HepG2 (cell line): ENCODE results near the gene CACTIN. TPM values are rescaled to one million over a fixed set of nuclear protein-coding genes. Genes with fewer than 3 reads are reported as not detected.

Experiments used
- BCL3 ChIP-seq: sonication (generic); formaldehyde crosslinking; IDR thresholded peaks from 2 replicates; pipeline ENCODE4 v1.5.1; 2020; ENCODE audit warnings: mild to moderate bottlenecking, missing genetic modification reagents, moderate library complexity
- CENPBD1 ChIP-seq: sonication (generic); formaldehyde crosslinking; IDR thresholded peaks from 2 replicates; pipeline ENCODE4 v1.8.0; 2022; ENCODE audit warnings: missing genetic modification reagents, low read depth, mild to moderate bottlenecking, borderline replicate concordance
- ERF ChIP-seq: IDR thresholded peaks from 2 replicates; pipeline ENCODE4 v1.6.1; 2018; ENCODE audit warnings: missing biosample characterization, missing genetic modification reagents
- FOXA1 ChIP-seq, 2 experiments: fragments of 450-650 bp in 1 of 2; sonication (generic) in 1 of 2; formaldehyde crosslinking in 1 of 2; IDR thresholded peaks; 2 replicates each; pipeline versions ENCODE4 v1.4.0 to v1.6.1; 2016 to 2020; ENCODE audit warnings: missing genetic modification reagents in 1 of 2
- FOXM1 ChIP-seq: sonication (generic); formaldehyde crosslinking; IDR thresholded peaks from 2 replicates; pipeline ENCODE4 v1.5.0; 2020; ENCODE audit warnings: missing genetic modification reagents
- GZF1 ChIP-seq: sonication (generic); formaldehyde crosslinking; IDR thresholded peaks from 2 replicates; pipeline ENCODE4 v1.5.1; 2020; ENCODE audit warnings: mild to moderate bottlenecking, missing genetic modification reagents
- MTF1 ChIP-seq: sonication (generic); formaldehyde crosslinking; IDR thresholded peaks from 2 replicates; pipeline ENCODE4 v1.5.0; 2020; ENCODE audit warnings: missing genetic modification reagents
- PAXIP1 ChIP-seq: sonication (generic); formaldehyde crosslinking; conservative IDR thresholded peaks from 2 replicates; pipeline ENCODE4 v1.4.0; 2020; ENCODE audit warnings: mild to moderate bottlenecking, missing genetic modification reagents, moderate library complexity
- ZFP36L2 ChIP-seq: sonication (generic); formaldehyde crosslinking; IDR thresholded peaks from 2 replicates; pipeline ENCODE4 v1.4.0; 2020; ENCODE audit warnings: missing genetic modification reagents
- ZNF20 ChIP-seq: sonication (generic); formaldehyde crosslinking; IDR thresholded peaks from 2 replicates; pipeline ENCODE4 v1.4.0; 2020; ENCODE audit warnings: mild to moderate bottlenecking, moderate library complexity, missing genetic modification reagents
- ZNF225 ChIP-seq: sonication (generic); formaldehyde crosslinking; IDR thresholded peaks from 2 replicates; pipeline ENCODE4 v1.4.0; 2020; ENCODE audit warnings: mild to moderate bottlenecking, missing genetic modification reagents
- ZNF263 ChIP-seq: sonication (generic); formaldehyde crosslinking; IDR thresholded peaks from 2 replicates; pipeline ENCODE4 v1.4.0; 2020; ENCODE audit warnings: missing genetic modification reagents
- ZNF569 ChIP-seq: sonication (generic); formaldehyde crosslinking; IDR thresholded peaks from 2 replicates; pipeline ENCODE4 v1.5.0; 2020; ENCODE audit warnings: mild to moderate bottlenecking, missing genetic modification reagents, moderate library complexity, borderline replicate concordance
- ZSCAN5A ChIP-seq: sonication (generic); formaldehyde crosslinking; IDR thresholded peaks from 2 replicates; pipeline ENCODE4 v1.8.0; 2022; ENCODE audit warnings: mild to moderate bottlenecking, missing genetic modification reagents, borderline replicate concordance
- ZZZ3 ChIP-seq: sonication (generic); formaldehyde crosslinking; IDR thresholded peaks from 2 replicates; pipeline ENCODE4 v1.4.0; 2020; ENCODE audit warnings: missing genetic modification reagents, mild to moderate bottlenecking, borderline replicate concordance
- polyA plus RNA-seq, 8 experiments: library from polyadenylated mRNA; depleted of rRNA in 3 of 8; stranded (reverse) in 7 of 8; unstranded in 1 of 8; fragments of >200 nt; fragmentation: Illumina TruSeq in 4 of 8; extraction: Trizol in 4 of 8; gene quantifications; 2 replicates each; pipeline versions ENCODE4 v1.2.1 to v1.2.3, GENCODE V29; 2011 to 2016; ENCODE audit warnings: low read depth in 4 of 8, missing spikeins in 1 of 8, mixed read lengths in 1 of 8; ENCODE audit not compliant: insufficient read depth in 1 of 8
- total RNA-seq, 5 experiments: library from RNA; depleted of rRNA; stranded (reverse); fragments of >200 nt; fragmentation: Illumina TruSeq; extraction: Trizol; gene quantifications; 2 replicates each; pipeline ENCODE4 v1.2.3, GENCODE V29; 2016; ENCODE audit warnings: low read depth in 1 of 5
- TF ChIP-seq, protein P1 (sequence below): IDR thresholded peaks from 2 replicates; pipeline ENCODE4 v1.6.1; 2016; ENCODE audit warnings: mild to moderate bottlenecking, missing biosample characterization, missing genetic modification reagents
- TF ChIP-seq, protein P2 (sequence below): fragments of 450-650 bp; IDR thresholded peaks from 2 replicates; pipeline ENCODE4 v1.6.1; 2017; ENCODE audit warnings: mild to moderate bottlenecking

The CACTIN gene
- total and polyA plus RNA-seq, 2 of the 13 experiments (the other 11 are each of a cell fraction or from before 2014, with no cell fraction given) = 10.0 to 16.6 TPM

DNA sequence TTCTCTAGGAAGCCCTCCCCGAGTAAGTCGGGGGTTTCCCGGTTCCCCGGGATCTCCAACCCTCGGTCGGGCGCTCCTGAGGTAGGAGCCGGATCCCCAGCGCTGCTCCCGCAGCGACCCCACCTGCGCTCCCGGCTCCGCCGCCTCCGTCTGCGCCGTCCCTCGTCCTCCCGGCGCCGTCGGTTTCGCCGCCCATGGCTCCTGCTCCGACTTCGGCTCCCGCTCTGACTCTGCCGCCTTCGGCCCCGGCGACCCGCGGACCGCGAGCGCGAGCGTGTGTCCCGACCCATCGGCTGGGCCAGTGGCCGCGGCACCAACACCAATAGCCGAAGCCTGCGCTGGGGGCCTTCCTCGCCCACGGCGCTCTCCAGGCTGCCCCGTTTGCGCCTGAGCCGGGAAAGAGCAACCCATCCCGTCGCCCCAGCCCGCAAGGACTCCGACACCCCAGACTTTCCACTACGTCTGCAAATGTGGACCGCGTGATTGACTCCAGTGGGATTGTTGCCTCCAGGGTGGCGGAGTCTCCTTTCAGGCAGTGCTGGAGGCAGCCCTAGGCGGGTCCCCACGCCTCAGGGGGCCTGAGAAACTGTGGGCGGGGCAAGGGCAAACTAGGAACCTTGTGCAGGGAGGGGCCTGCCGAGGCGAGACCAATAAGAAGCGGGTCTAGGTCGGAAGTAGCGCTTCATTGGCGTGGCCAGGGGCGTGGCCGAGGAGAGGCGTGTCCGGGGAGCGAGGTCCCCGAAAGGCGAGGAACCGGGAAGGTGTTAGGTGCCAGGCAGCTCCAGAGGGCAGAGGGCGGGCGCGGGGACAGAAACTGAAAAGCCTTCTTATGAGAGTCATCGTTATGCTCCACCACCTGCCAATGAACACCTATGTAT lies at the start of gene CACTIN (continued):
- TF ChIP-seq, protein P1, sequence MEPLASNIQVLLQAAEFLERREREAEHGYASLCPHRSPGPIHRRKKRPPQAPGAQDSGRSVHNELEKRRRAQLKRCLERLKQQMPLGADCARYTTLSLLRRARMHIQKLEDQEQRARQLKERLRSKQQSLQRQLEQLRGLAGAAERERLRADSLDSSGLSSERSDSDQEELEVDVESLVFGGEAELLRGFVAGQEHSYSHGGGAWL (CRISPR knock-in tag) = peak; percentile 71
- TF ChIP-seq ZNF20 (CRISPR knock-in tag) (no peak), CENPBD1 (no peak), MTF1 (no peak), GZF1 (CRISPR knock-in tag) (no peak), ZNF225 (CRISPR knock-in tag) (no peak; the same call in 1 of the 2 replicates), FOXA1 (IDR thresholded peaks at IDR 0.05) (no peak), FOXA1 (CRISPR knock-in tag; IDR thresholded peaks at IDR 0.05) (peak; percentile 4; the same call in 1 of the 2 replicates), ZNF569 (CRISPR knock-in tag) (no peak), ERF (CRISPR knock-in tag) (peak; percentile 89), BCL3 (CRISPR knock-in tag) (peak; percentile 60; the same call in 1 of the 2 replicates), ZFP36L2 (no peak), ZZZ3 (CRISPR knock-in tag) (peak; percentile 89), ZSCAN5A (CRISPR knock-in tag) (peak; percentile 45; the same call in 1 of the 2 replicates), FOXM1 (no peak), PAXIP1 (CRISPR knock-in tag) (peak; percentile 55), ZNF263 (CRISPR knock-in tag) (peak; percentile 28; the same call in 1 of the 2 replicates)
- TF ChIP-seq, protein P2, sequence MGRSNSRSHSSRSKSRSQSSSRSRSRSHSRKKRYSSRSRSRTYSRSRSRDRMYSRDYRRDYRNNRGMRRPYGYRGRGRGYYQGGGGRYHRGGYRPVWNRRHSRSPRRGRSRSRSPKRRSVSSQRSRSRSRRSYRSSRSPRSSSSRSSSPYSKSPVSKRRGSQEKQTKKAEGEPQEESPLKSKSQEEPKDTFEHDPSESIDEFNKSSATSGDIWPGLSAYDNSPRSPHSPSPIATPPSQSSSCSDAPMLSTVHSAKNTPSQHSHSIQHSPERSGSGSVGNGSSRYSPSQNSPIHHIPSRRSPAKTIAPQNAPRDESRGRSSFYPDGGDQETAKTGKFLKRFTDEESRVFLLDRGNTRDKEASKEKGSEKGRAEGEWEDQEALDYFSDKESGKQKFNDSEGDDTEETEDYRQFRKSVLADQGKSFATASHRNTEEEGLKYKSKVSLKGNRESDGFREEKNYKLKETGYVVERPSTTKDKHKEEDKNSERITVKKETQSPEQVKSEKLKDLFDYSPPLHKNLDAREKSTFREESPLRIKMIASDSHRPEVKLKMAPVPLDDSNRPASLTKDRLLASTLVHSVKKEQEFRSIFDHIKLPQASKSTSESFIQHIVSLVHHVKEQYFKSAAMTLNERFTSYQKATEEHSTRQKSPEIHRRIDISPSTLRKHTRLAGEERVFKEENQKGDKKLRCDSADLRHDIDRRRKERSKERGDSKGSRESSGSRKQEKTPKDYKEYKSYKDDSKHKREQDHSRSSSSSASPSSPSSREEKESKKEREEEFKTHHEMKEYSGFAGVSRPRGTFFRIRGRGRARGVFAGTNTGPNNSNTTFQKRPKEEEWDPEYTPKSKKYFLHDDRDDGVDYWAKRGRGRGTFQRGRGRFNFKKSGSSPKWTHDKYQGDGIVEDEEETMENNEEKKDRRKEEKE = no peak
